ENCODE data around the gene MREG. TPM values are rescaled to one million over a fixed set of nuclear protein-coding genes. Genes with fewer than 3 reads are reported as not detected.
"Not testable (repeated sequence)": the region's sequence is repeated elsewhere in the genome, so short reads cannot be mapped to it uniquely, and the experiment has no call there.

Gene MREG
- total RNA-seq, 1 experiment from 2014 or later: 15.9 TPM

DNA sequence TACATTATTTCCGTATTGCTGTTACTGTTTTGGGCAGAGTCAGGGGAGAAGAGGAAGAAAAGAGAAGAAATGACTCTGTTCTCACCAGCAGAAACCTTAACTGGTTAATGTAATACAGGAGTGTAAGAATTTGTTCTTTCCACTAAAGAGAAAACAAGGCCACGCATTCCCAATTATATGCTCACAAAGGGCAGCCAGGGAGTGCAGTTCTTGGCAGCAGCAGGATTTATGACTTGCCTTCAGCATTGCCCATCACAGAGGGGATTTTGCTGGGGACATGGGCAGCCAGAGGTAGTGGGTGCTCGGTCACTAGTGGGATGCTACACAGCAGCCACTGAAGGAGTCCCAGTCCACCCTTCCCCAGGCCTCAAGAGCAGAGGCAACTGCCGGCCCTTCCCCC is 18.4 kb downstream of the MREG start:
- no peaks in the 10 kb centered on the region for H3K9me3 ChIP-seq (ENCODE audit: low read depth, low read length, poor library complexity, severe bottlenecking)
- intact Hi-C loops (cut with micrococcal nuclease; ENCODE audit: unreplicated experiment): no loop called here
- H3K27ac ChIP-seq (ENCODE audit: low read depth, low read length, poor library complexity, severe bottlenecking): no peak overlapping the region
- ChIA-PET CTCF (no interaction called here), POLR2A (ENCODE audit: low non-redundant PET) (no interaction called here)
- BruUV-seq (replicated peaks): no TSS peak
- H3K4me1 ChIP-seq (ENCODE audit: insufficient read depth, low read length, poor library complexity, severe bottlenecking): no peaks in the 10 kb centered on the region
- H3K27me3 ChIP-seq (replicated peaks; ENCODE audit: insufficient read depth, low read depth, low read length, poor library complexity): no peaks in the 10 kb centered on the region
- H3K36me3 ChIP-seq (ENCODE audit: insufficient read depth, low read length, poor library complexity, severe bottlenecking): peaks cover 6% of the 10 kb centered on the region
- no peak for DNase-seq (ENCODE audit: low spot score)
- TF ChIP-seq, protein P1, sequence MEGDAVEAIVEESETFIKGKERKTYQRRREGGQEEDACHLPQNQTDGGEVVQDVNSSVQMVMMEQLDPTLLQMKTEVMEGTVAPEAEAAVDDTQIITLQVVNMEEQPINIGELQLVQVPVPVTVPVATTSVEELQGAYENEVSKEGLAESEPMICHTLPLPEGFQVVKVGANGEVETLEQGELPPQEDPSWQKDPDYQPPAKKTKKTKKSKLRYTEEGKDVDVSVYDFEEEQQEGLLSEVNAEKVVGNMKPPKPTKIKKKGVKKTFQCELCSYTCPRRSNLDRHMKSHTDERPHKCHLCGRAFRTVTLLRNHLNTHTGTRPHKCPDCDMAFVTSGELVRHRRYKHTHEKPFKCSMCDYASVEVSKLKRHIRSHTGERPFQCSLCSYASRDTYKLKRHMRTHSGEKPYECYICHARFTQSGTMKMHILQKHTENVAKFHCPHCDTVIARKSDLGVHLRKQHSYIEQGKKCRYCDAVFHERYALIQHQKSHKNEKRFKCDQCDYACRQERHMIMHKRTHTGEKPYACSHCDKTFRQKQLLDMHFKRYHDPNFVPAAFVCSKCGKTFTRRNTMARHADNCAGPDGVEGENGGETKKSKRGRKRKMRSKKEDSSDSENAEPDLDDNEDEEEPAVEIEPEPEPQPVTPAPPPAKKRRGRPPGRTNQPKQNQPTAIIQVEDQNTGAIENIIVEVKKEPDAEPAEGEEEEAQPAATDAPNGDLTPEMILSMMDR (conservative IDR thresholded peaks at IDR 0.05; ENCODE audit: low read depth, low read length): no peak
- TF ChIP-seq EZH2 (IDR thresholded peaks at IDR 0.05; ENCODE audit: borderline replicate concordance, low read depth, low read length, poor library complexity, severe bottlenecking): no peak
- no peak overlapping the region for H3K4me3 ChIP-seq (ENCODE audit: low read depth, low read length, poor library complexity, severe bottlenecking)

- CTCF ChIA-PET; H3K27me3 ChIP-seq (replicated peaks; ENCODE audit: insufficient read depth, low read depth, low read length, poor library complexity); H3K4me1 ChIP-seq (ENCODE audit: insufficient read depth, low read length, poor library complexity, severe bottlenecking); DNase-seq (ENCODE audit: low spot score); POLR2A ChIA-PET (ENCODE audit: low non-redundant PET); intact Hi-C loops (cut with micrococcal nuclease; ENCODE audit: unreplicated experiment); H3K36me3 ChIP-seq (ENCODE audit: insufficient read depth, low read length, poor library complexity, severe bottlenecking); H3K9me3 ChIP-seq (ENCODE audit: low read depth, low read length, poor library complexity, severe bottlenecking); H3K4me3 ChIP-seq (ENCODE audit: low read depth, low read length, poor library complexity, severe bottlenecking); H3K27ac ChIP-seq (ENCODE audit: low read depth, low read length, poor library complexity, severe bottlenecking); BruUV-seq (replicated peaks): not testable (repeated sequence)
These were observed 24.7 kb downstream of the MREG start for GRCh38 chr2:215988556-215989207.

GRCh38 chr2:215985257-215985656 is 28.1 kb downstream of the MREG start:
- H3K27ac ChIP-seq (ENCODE audit: low read depth, low read length, poor library complexity, severe bottlenecking): no peak overlapping the region
- intact Hi-C loops (cut with micrococcal nuclease; ENCODE audit: unreplicated experiment): no loop called here
- CTCF ChIA-PET: no interaction called here
- H3K9me3 ChIP-seq (ENCODE audit: low read depth, low read length, poor library complexity, severe bottlenecking): no peaks in the 10 kb centered on the region
- POLR2A ChIA-PET (ENCODE audit: low non-redundant PET): no interaction called here
- H3K36me3 ChIP-seq (ENCODE audit: insufficient read depth, low read length, poor library complexity, severe bottlenecking): no peaks in the 10 kb centered on the region
- no peak for DNase-seq (ENCODE audit: low spot score)
- no peak for TF ChIP-seq EZH2 (IDR thresholded peaks at IDR 0.05; ENCODE audit: borderline replicate concordance, low read depth, low read length, poor library complexity, severe bottlenecking)
- TF ChIP-seq, protein P1 (conservative IDR thresholded peaks at IDR 0.05; ENCODE audit: low read depth, low read length): no peak
- H3K27me3 ChIP-seq (replicated peaks; ENCODE audit: insufficient read depth, low read depth, low read length, poor library complexity): no peaks in the 10 kb centered on the region
- H3K4me3 ChIP-seq (ENCODE audit: low read depth, low read length, poor library complexity, severe bottlenecking): no peak overlapping the region
- BruUV-seq (replicated peaks): no TSS peak
- no peaks in the 10 kb centered on the region for H3K4me1 ChIP-seq (ENCODE audit: insufficient read depth, low read length, poor library complexity, severe bottlenecking)

DNA sequence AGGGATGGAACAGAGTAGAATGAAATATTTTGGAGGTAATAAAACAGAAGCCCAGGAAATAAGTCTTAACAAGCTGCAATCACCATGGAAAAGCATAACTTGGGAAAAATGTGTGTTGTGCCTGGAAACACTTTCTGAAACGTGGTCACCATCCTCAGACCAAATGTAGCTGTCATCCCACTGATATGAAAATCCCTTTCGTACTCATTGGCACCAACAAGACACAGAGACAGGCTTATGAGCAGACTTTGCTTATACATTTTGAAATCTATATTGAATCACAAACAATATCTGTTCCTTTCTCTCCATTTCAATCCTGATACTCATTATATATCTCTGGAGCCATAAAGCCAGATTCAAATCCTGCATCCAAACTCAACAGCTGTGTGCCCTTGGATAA is 28.7 kb downstream of the MREG start:
- no peak for DNase-seq (ENCODE audit: low spot score)
- H3K36me3 ChIP-seq (ENCODE audit: insufficient read depth, low read length, poor library complexity, severe bottlenecking): no peaks in the 10 kb centered on the region
- no peak overlapping the region for H3K4me3 ChIP-seq (ENCODE audit: low read depth, low read length, poor library complexity, severe bottlenecking)
- no peaks in the 10 kb centered on the region for H3K9me3 ChIP-seq (ENCODE audit: low read depth, low read length, poor library complexity, severe bottlenecking)
- no peak overlapping the region for H3K27ac ChIP-seq (ENCODE audit: low read depth, low read length, poor library complexity, severe bottlenecking)
- CTCF ChIA-PET: no interaction called here
- H3K27me3 ChIP-seq (replicated peaks; ENCODE audit: insufficient read depth, low read depth, low read length, poor library complexity): no peaks in the 10 kb centered on the region
- POLR2A ChIA-PET (ENCODE audit: low non-redundant PET): no interaction called here
- BruUV-seq (replicated peaks): no TSS peak
- TF ChIP-seq, protein P1 (conservative IDR thresholded peaks at IDR 0.05; ENCODE audit: low read depth, low read length): no peak
- no peak for TF ChIP-seq EZH2 (IDR thresholded peaks at IDR 0.05; ENCODE audit: borderline replicate concordance, low read depth, low read length, poor library complexity, severe bottlenecking)
- no peaks in the 10 kb centered on the region for H3K4me1 ChIP-seq (ENCODE audit: insufficient read depth, low read length, poor library complexity, severe bottlenecking)
- intact Hi-C loops (cut with micrococcal nuclease; ENCODE audit: unreplicated experiment): no loop called here
